Naive thymus-derived CD8-positive, alpha-beta T cell (primary cell): ENCODE results near the gene SEMA5B. TPM values are rescaled to one million over a fixed set of nuclear protein-coding genes. Genes with fewer than 3 reads are reported as not detected.

Experiments used
- ATAC-seq, 2 donors: fragments of 150-1000 bp; cut with Tn5 transposase in 1 of 2; sonication (Bioruptor Pico), chemical (Tn5 transposase) in 1 of 2; 1 replicate in 1 of 2; 2 replicates in 1 of 2; pipeline ENCODE4 v1.10.0; 2021; ENCODE audit warnings: mild to moderate bottlenecking in 2 of 2, moderate library complexity in 2 of 2
- POLR2A ChIA-PET: fragments of 350-600 bp; sonication (Branson Sonifier 250); formaldehyde crosslinking; loops from one replicate; lab custom pipeline; 2021; ENCODE audit warnings: antibody characterized with exemption; lab: Charles Lee
- DNase-seq, 10 donors: peaks; one replicate each; pipeline versions ENCODE4 v3.0.0 to v3.0.0-alpha.2; 2020 to 2022
- H3K27ac Mint-ChIP-seq, 10 donors: one replicate each; pipeline ENCODE4 v1.8.0; 2020 to 2022; ENCODE audit warnings: mild to moderate bottlenecking in 10 of 10, mixed read lengths in 10 of 10, moderate library complexity in 4 of 10, inconsistent platforms in 1 of 10
- H3K27me3 Mint-ChIP-seq, 5 donors: one replicate each; pipeline ENCODE4 v1.8.0; 2021 to 2022; ENCODE audit warnings: mixed read lengths in 5 of 5
- H3K36me3 Mint-ChIP-seq, 3 donors: one replicate each; pipeline ENCODE4 v1.8.0; 2020 to 2022; ENCODE audit warnings: mixed read lengths in 3 of 3, mild to moderate bottlenecking in 2 of 3, inconsistent platforms in 1 of 3
- H3K4me1 Mint-ChIP-seq, 4 donors: one replicate each; pipeline ENCODE4 v1.8.0; 2021 to 2022; ENCODE audit warnings: mixed read lengths in 4 of 4
- H3K4me3 Mint-ChIP-seq, 10 donors: one replicate each; pipeline ENCODE4 v1.8.0; 2020 to 2022; ENCODE audit warnings: mild to moderate bottlenecking in 10 of 10, mixed read lengths in 10 of 10, moderate library complexity in 6 of 10, inconsistent platforms in 1 of 10
- H3K9me3 Mint-ChIP-seq, 9 donors: one replicate each; pipeline ENCODE4 v1.8.0; 2020 to 2022; ENCODE audit warnings: mixed read lengths in 9 of 9, mild to moderate bottlenecking in 3 of 9, inconsistent platforms in 1 of 9, moderate library complexity in 1 of 9
- polyA plus RNA-seq, 3 donors: library from polyadenylated mRNA; unstranded; fragments of 300-500 nt; fragmentation: Illumina TruSeq; gene quantifications; one replicate each; pipeline ENCODE4 v1.2.3, GENCODE V29; 2021
- total RNA-seq, 8 experiments: library from RNA in 2 of 8; stranded (reverse) in 2 of 8; gene quantifications; one replicate each; pipeline ENCODE4 v1.2.3 and lab custom pipeline; 2021 to 2026

The SEMA5B gene
- total and polyA plus RNA-seq, 5 experiments from 2014 or later = 0.16 to 0.47 TPM; not detected in 3

- H3K27ac Mint-ChIP-seq = no peak overlapping the region
- no peak for DNase-seq
- no peak overlapping the region for H3K4me3 Mint-ChIP-seq
- H3K27me3 Mint-ChIP-seq = peaks cover 0 to 3% (median 1%) of the 10 kb centered on the region in 5 donors
- peaks cover 0 to under 1% (median under 1%) of the 10 kb centered on the region in 4 donors for H3K4me1 Mint-ChIP-seq
- H3K36me3 Mint-ChIP-seq = no peaks in the 10 kb centered on the region
- POLR2A ChIA-PET = no interaction called here
- H3K9me3 Mint-ChIP-seq = no peaks in the 10 kb centered on the region
- no peak for ATAC-seq
Observed at GRCh38 chr3:122927726-122928125, 99.8 kb downstream of the SEMA5B start.

- DNase-seq (no peak), ATAC-seq (no peak)
- POLR2A ChIA-PET = no interaction called here
- no peaks in the 10 kb centered on the region for H3K9me3 Mint-ChIP-seq
- H3K27me3 Mint-ChIP-seq = peaks cover 0 to 3% (median 3%) of the 10 kb centered on the region in 5 donors
- no peak overlapping the region for H3K4me3 Mint-ChIP-seq
- H3K4me1 Mint-ChIP-seq = peaks cover 0 to 6% (median 4%) of the 10 kb centered on the region in 4 donors
- H3K27ac Mint-ChIP-seq = no peak overlapping the region
- no peaks in the 10 kb centered on the region for H3K36me3 Mint-ChIP-seq
Observed at GRCh38 chr3:122926811-122927210, 100.8 kb downstream of the SEMA5B start.

- Mint-ChIP-seq H3K36me3 (no peaks in the 10 kb centered on the region), H3K27me3 (peaks cover 3 to 6% (median 5%) of the 10 kb centered on the region in 5 donors), H3K4me3 (no peak overlapping the region), H3K9me3 (no peaks in the 10 kb centered on the region), H3K27ac (no peak overlapping the region), H3K4me1 (peaks cover 0 to 7% (median 4%) of the 10 kb centered on the region in 4 donors)
- POLR2A ChIA-PET = no interaction called here
- DNase-seq (no peak), ATAC-seq (no peak)
Observed at GRCh38 chr3:122926322-122926721, 101.2 kb downstream of the SEMA5B start.

- H3K36me3 Mint-ChIP-seq = no peaks in the 10 kb centered on the region
- DNase-seq (no peak), ATAC-seq (no peak)
- peaks cover 0 to 7% (median 4%) of the 10 kb centered on the region in 4 donors for H3K4me1 Mint-ChIP-seq
- H3K4me3 Mint-ChIP-seq = no peak overlapping the region
- POLR2A ChIA-PET = no interaction called here
- H3K27ac Mint-ChIP-seq = no peak overlapping the region
- H3K27me3 Mint-ChIP-seq = peaks cover 5 to 11% (median 9%) of the 10 kb centered on the region in 5 donors
- H3K9me3 Mint-ChIP-seq = no peaks in the 10 kb centered on the region
Observed at GRCh38 chr3:122925756-122926155, 101.8 kb downstream of the SEMA5B start.

GRCh38 chr3:122924056-122924455 is 103.5 kb downstream of the SEMA5B start:
- no peak overlapping the region for H3K4me3 Mint-ChIP-seq
- peaks cover 15 to 26% (median 21%) of the 10 kb centered on the region in 5 donors for H3K27me3 Mint-ChIP-seq
- H3K36me3 Mint-ChIP-seq = no peaks in the 10 kb centered on the region
- ATAC-seq = no peak
- H3K9me3 Mint-ChIP-seq = no peaks in the 10 kb centered on the region
- POLR2A ChIA-PET = no interaction called here
- H3K27ac Mint-ChIP-seq = no peak overlapping the region
- peaks cover 0 to 7% (median 4%) of the 10 kb centered on the region in 4 donors for H3K4me1 Mint-ChIP-seq
- no peak for DNase-seq

- Mint-ChIP-seq H3K4me3 (no peak overlapping the region), H3K9me3 (no peaks in the 10 kb centered on the region), H3K4me1 (peaks cover 0 to 7% (median 4%) of the 10 kb centered on the region in 4 donors), H3K36me3 (no peaks in the 10 kb centered on the region), H3K27ac (no peak overlapping the region), H3K27me3 (peaks cover 15 to 30% (median 21%) of the 10 kb centered on the region in 5 donors)
- ATAC-seq (no peak), DNase-seq (no peak)
- POLR2A ChIA-PET = no interaction called here
Observed at GRCh38 chr3:122923611-122924010, 104.0 kb downstream of the SEMA5B start.

- Mint-ChIP-seq H3K4me3 (peak overlapping the region in 6 of 10 donors; percentile 32 to 60 (median 41)), H3K4me1 (peaks cover 0 to 7% (median 4%) of the 10 kb centered on the region in 4 donors), H3K36me3 (no peaks in the 10 kb centered on the region), H3K27ac (peak overlapping the region in 1 of 10 donors; percentile 24), H3K27me3 (peaks cover 15 to 32% (median 23%) of the 10 kb centered on the region in 5 donors), H3K9me3 (no peaks in the 10 kb centered on the region)
- ATAC-seq = peak; percentile 68 to 75
- POLR2A ChIA-PET = no interaction called here
- peak in 1 of 10 donors; percentile 25 for DNase-seq
Observed at GRCh38 chr3:122921791-122922651, 105.5 kb downstream of the SEMA5B start.

- no peak for ATAC-seq
- H3K27ac Mint-ChIP-seq = no peak overlapping the region
- no peak for DNase-seq
- POLR2A ChIA-PET = no interaction called here
- H3K4me1 Mint-ChIP-seq = peaks cover 2 to 12% (median 10%) of the 10 kb centered on the region in 4 donors
- no peaks in the 10 kb centered on the region for H3K9me3 Mint-ChIP-seq
- H3K4me3 Mint-ChIP-seq = no peak overlapping the region
- no peaks in the 10 kb centered on the region for H3K36me3 Mint-ChIP-seq
- peaks cover 15 to 32% (median 23%) of the 10 kb centered on the region in 5 donors for H3K27me3 Mint-ChIP-seq
Observed at GRCh38 chr3:122920986-122921385, 106.6 kb downstream of the SEMA5B start.

GRCh38 chr3:122919291-122919610 is 108.3 kb downstream of the SEMA5B start:
- Mint-ChIP-seq H3K27ac (no peak overlapping the region), H3K9me3 (no peaks in the 10 kb centered on the region), H3K27me3 (peaks cover 15 to 36% (median 24%) of the 10 kb centered on the region in 5 donors), H3K4me1 (peaks cover 4 to 15% (median 14%) of the 10 kb centered on the region in 4 donors), H3K4me3 (no peak overlapping the region), H3K36me3 (peaks cover 0 to 2% (median 0%) of the 10 kb centered on the region in 3 donors)
- POLR2A ChIA-PET = no interaction called here
- ATAC-seq (no peak), DNase-seq (no peak)

GRCh38 chr3:122918576-122919290 is 108.8 kb downstream of the SEMA5B start:
- Mint-ChIP-seq H3K36me3 (peaks cover 0 to 6% (median 0%) of the 10 kb centered on the region in 3 donors), H3K4me3 (no peak overlapping the region), H3K27ac (no peak overlapping the region), H3K4me1 (peaks cover 4 to 17% (median 14%) of the 10 kb centered on the region in 4 donors), H3K9me3 (no peaks in the 10 kb centered on the region), H3K27me3 (peaks cover 17 to 42% (median 27%) of the 10 kb centered on the region in 5 donors)
- DNase-seq = no peak
- ATAC-seq = no peak
- POLR2A ChIA-PET = no interaction called here

- Mint-ChIP-seq H3K27me3 (peaks cover 14 to 43% (median 27%) of the 10 kb centered on the region in 5 donors), H3K36me3 (peaks cover 0 to 6% (median 0%) of the 10 kb centered on the region in 3 donors), H3K4me1 (peaks cover 4 to 16% (median 11%) of the 10 kb centered on the region in 4 donors), H3K4me3 (no peak overlapping the region), H3K9me3 (no peaks in the 10 kb centered on the region), H3K27ac (no peak overlapping the region)
- no peak for DNase-seq
- no peak for ATAC-seq
- POLR2A ChIA-PET = no interaction called here
Observed at GRCh38 chr3:122917412-122917811, 110.2 kb downstream of the SEMA5B start.

- H3K9me3 Mint-ChIP-seq = no peaks in the 10 kb centered on the region
- no peak for DNase-seq
- peaks cover 14 to 43% (median 27%) of the 10 kb centered on the region in 5 donors for H3K27me3 Mint-ChIP-seq
- no peak overlapping the region for H3K27ac Mint-ChIP-seq
- H3K36me3 Mint-ChIP-seq = peaks cover 0 to 6% (median 0%) of the 10 kb centered on the region in 3 donors
- POLR2A ChIA-PET = no interaction called here
- H3K4me1 Mint-ChIP-seq = peaks cover 4 to 15% (median 9%) of the 10 kb centered on the region in 4 donors
- no peak overlapping the region for H3K4me3 Mint-ChIP-seq
- ATAC-seq = no peak
Observed at GRCh38 chr3:122916580-122916979, 111.0 kb downstream of the SEMA5B start.

GRCh38 chr3:122916084-122916483 is 111.5 kb downstream of the SEMA5B start:
- ATAC-seq (no peak), DNase-seq (no peak)
- H3K36me3 Mint-ChIP-seq = peaks cover 0 to 6% (median 0%) of the 10 kb centered on the region in 3 donors
- H3K27ac Mint-ChIP-seq = no peak overlapping the region
- no peaks in the 10 kb centered on the region for H3K9me3 Mint-ChIP-seq
- POLR2A ChIA-PET = no interaction called here
- H3K4me3 Mint-ChIP-seq = no peak overlapping the region
- H3K27me3 Mint-ChIP-seq = peaks cover 10 to 41% (median 32%) of the 10 kb centered on the region in 5 donors
- H3K4me1 Mint-ChIP-seq = peaks cover 4 to 12% (median 9%) of the 10 kb centered on the region in 4 donors
